H1 (cell line): ENCODE measurements around the gene JAKMIP2. TPM values are rescaled to one million over a fixed set of nuclear protein-coding genes. Genes with fewer than 3 reads are reported as not detected.

Source experiments
- CTCF ChIA-PET: fragments of 300-600 bp; sonication (Branson Sonifier 250); formaldehyde crosslinking; loops from one replicate; lab custom pipeline; 2021; ENCODE audit not compliant: partially characterized antibody; lab: Charles Lee
- POLR2A ChIA-PET: fragments of 300-600 bp; sonication (Branson Sonifier 250); formaldehyde crosslinking; loops from one replicate; lab custom pipeline; 2021; ENCODE audit warnings: inconsistent platforms; ENCODE audit not compliant: partially characterized antibody; lab: Charles Lee
- DNase-seq, 2 experiments: peaks; one replicate each; pipeline versions ENCODE4 v3.0.0 to v3.0.0-alpha.2; 2010 to 2022; ENCODE audit warnings: low spot score in 2 of 2, low read depth in 1 of 2, mixed read lengths in 1 of 2
- FAIRE-seq: peaks from 2 replicates; lab custom pipeline; 2011; peaks lifted over from hg19 to GRCh38; lab: Jason Lieb, UNC
- H2AFZ ChIP-seq: 2 replicates; pipeline ENCODE4 v1.8.1; 2012; ENCODE audit warnings: low read length, inconsistent platforms
- H2AK5ac ChIP-seq: 2 replicates; pipeline ENCODE4 v1.6.1; 2013; ENCODE audit warnings: low read depth, low read length
- H2BK120ac ChIP-seq: replicated peaks from 2 replicates; pipeline ENCODE3; 2013; ENCODE audit warnings: low read depth, low read length, inconsistent platforms
- H2BK12ac ChIP-seq: 2 replicates; pipeline ENCODE4 v1.6.1; 2013; ENCODE audit warnings: low read depth, low read length
- H2BK15ac ChIP-seq: 2 replicates; pipeline ENCODE4 v1.6.1; 2013; ENCODE audit warnings: low read length
- H2BK20ac ChIP-seq: 2 replicates; pipeline ENCODE4 v1.6.1; 2013; ENCODE audit warnings: low read length
- H2BK5ac ChIP-seq: 2 replicates; pipeline ENCODE4 v1.6.1; 2013; ENCODE audit warnings: low read depth, low read length
- H3K14ac ChIP-seq: 2 replicates; pipeline ENCODE4 v1.6.1; 2013; ENCODE audit warnings: inconsistent platforms; ENCODE audit not compliant: insufficient read length
- H3K18ac ChIP-seq: 2 replicates; pipeline ENCODE4 v1.6.1; 2013; ENCODE audit warnings: low read length; ENCODE audit errors: extremely low read depth
- H3K23ac ChIP-seq: 2 replicates; pipeline ENCODE4 v1.6.1; 2013; ENCODE audit warnings: inconsistent platforms; ENCODE audit not compliant: insufficient read length
- H3K23me2 ChIP-seq: 2 replicates; pipeline ENCODE4 v1.6.1; 2013; ENCODE audit warnings: low read depth, low read length
- H3K27ac ChIP-seq: 2 replicates; pipeline ENCODE4 v1.6.1; 2011; ENCODE audit warnings: low read depth, low read length, inconsistent platforms
- H3K27me3 ChIP-seq, 4 experiments: replicated peaks in 1 of 4; 1 replicate in 1 of 4; 2 replicates in 3 of 4; pipeline versions ENCODE4 v1.6.1 to v1.8.1; 2011 to 2013; ENCODE audit warnings: low read length in 3 of 4, mild to moderate bottlenecking in 3 of 4, inconsistent platforms in 2 of 4, mixed read lengths in 2 of 4, moderate library complexity in 1 of 4; ENCODE audit not compliant: control insufficient read depth in 3 of 4, insufficient read depth in 3 of 4; ENCODE audit errors: extremely low read depth in 1 of 4
- H3K36me3 ChIP-seq, 4 experiments: 2 replicates each; pipeline versions ENCODE4 v1.6.1 to v1.8.1; 2011 to 2013; ENCODE audit warnings: mild to moderate bottlenecking in 4 of 4, low read length in 3 of 4, moderate library complexity in 2 of 4, control low read depth in 1 of 4, inconsistent platforms in 1 of 4; ENCODE audit not compliant: insufficient read depth in 4 of 4, control insufficient read depth in 2 of 4
- H3K4ac ChIP-seq: replicated peaks from 2 replicates; pipeline ENCODE3; 2013; ENCODE audit warnings: low read length, low read depth, mixed read lengths, inconsistent platforms; ENCODE audit not compliant: insufficient read length
- H3K4me1 ChIP-seq, 4 experiments: replicated peaks in 1 of 4; 1 replicate in 1 of 4; 2 replicates in 3 of 4; pipeline versions ENCODE4 v1.6.1 to v1.8.1; 2011 to 2013; ENCODE audit warnings: low read length in 3 of 4, inconsistent platforms in 2 of 4, mixed read lengths in 1 of 4; ENCODE audit not compliant: insufficient read depth in 4 of 4, control insufficient read depth in 3 of 4
- H3K4me2 ChIP-seq, 2 experiments: 2 replicates each; pipeline versions ENCODE4 v1.6.1 to v1.8.1; 2011 to 2013; ENCODE audit warnings: low read depth in 2 of 2, low read length in 2 of 2, control low read depth in 1 of 2, inconsistent platforms in 1 of 2, mild to moderate bottlenecking in 1 of 2; ENCODE audit not compliant: insufficient read depth in 1 of 2
- H3K4me3 ChIP-seq, 4 experiments: fragments of 200-600, 300-600 bp in 1 of 4; sonication (generic), shearing (Covaris generic), sonication (Bioruptor Twin) in 1 of 4; 2 replicates each; pipeline versions ENCODE4 v1.5.1 to v1.8.1; 2011 to 2016; ENCODE audit warnings: low read length in 4 of 4, low read depth in 3 of 4, control low read depth in 2 of 4, inconsistent platforms in 2 of 4, mild to moderate bottlenecking in 2 of 4, mixed read lengths in 1 of 4, moderate library complexity in 1 of 4; ENCODE audit not compliant: insufficient read depth in 2 of 4; ENCODE audit errors: extremely low read depth in 1 of 4
- H3K56ac ChIP-seq: replicated peaks from 2 replicates; pipeline ENCODE3; 2013; ENCODE audit warnings: low read depth, mild to moderate bottlenecking, mixed read lengths, low read length, inconsistent platforms; ENCODE audit not compliant: insufficient read length
- H3K79me1 ChIP-seq: 2 replicates; pipeline ENCODE4 v1.6.1; 2013; ENCODE audit warnings: low read depth, low read length, control low read depth
- H3K79me2 ChIP-seq, 2 experiments: 2 replicates each; pipeline versions ENCODE4 v1.6.1 to v1.8.1; 2012 to 2013; ENCODE audit warnings: low read length in 2 of 2, mild to moderate bottlenecking in 2 of 2, inconsistent platforms in 1 of 2; ENCODE audit not compliant: insufficient read depth in 2 of 2, control insufficient read depth in 1 of 2
- H3K9ac ChIP-seq, 4 experiments: replicated peaks in 1 of 4; 1 replicate in 1 of 4; 2 replicates in 3 of 4; pipeline versions ENCODE4 v1.6.1 to v1.8.1; 2011 to 2013; ENCODE audit warnings: low read depth in 3 of 4, low read length in 3 of 4, control low read depth in 2 of 4, mild to moderate bottlenecking in 2 of 4, moderate library complexity in 2 of 4, inconsistent platforms in 1 of 4; ENCODE audit errors: extremely low read depth in 1 of 4
- H3K9me3 ChIP-seq, 2 experiments: 2 replicates each; pipeline versions ENCODE4 v1.6.1 to v1.8.1; 2012 to 2013; ENCODE audit warnings: mild to moderate bottlenecking in 2 of 2, moderate library complexity in 2 of 2, control low read depth in 1 of 2, inconsistent platforms in 1 of 2, low read depth in 1 of 2, low read length in 1 of 2, mixed read lengths in 1 of 2; ENCODE audit not compliant: insufficient read depth in 2 of 2
- H4K20me1 ChIP-seq, 2 experiments: replicated peaks in 1 of 2; 2 replicates each; pipeline versions ENCODE3 to v1.8.1; 2011 to 2013; ENCODE audit warnings: inconsistent platforms in 2 of 2, low read length in 2 of 2, mild to moderate bottlenecking in 1 of 2; ENCODE audit not compliant: insufficient read depth in 2 of 2, control insufficient read depth in 1 of 2
- H4K5ac ChIP-seq: 2 replicates; pipeline ENCODE4 v1.6.1; 2013; ENCODE audit warnings: low read length, low read depth, mixed read lengths, inconsistent platforms; ENCODE audit not compliant: insufficient read length
- H4K8ac ChIP-seq: 2 replicates; pipeline ENCODE4 v1.8.0; 2013; ENCODE audit warnings: mild to moderate bottlenecking, moderate library complexity, low read length, inconsistent platforms; ENCODE audit not compliant: insufficient read depth; ENCODE audit errors: extremely low read depth
- H4K91ac ChIP-seq: replicated peaks from 2 replicates; pipeline ENCODE3; 2013; ENCODE audit warnings: low read length, mixed read lengths, inconsistent platforms; ENCODE audit not compliant: insufficient read length
- CHD1 ChIP-seq: IDR thresholded peaks from 2 replicates; pipeline ENCODE4 v1.6.1; 2012; ENCODE audit warnings: low read depth, low read length, improper control_type of control experiment
- CTBP2 ChIP-seq: IDR thresholded peaks from 2 replicates; pipeline ENCODE4 v1.7.0; 2011; ENCODE audit warnings: borderline replicate concordance, mild to moderate bottlenecking, moderate library complexity, mixed read lengths, low read length; ENCODE audit not compliant: insufficient read depth, insufficient read length
- EP300 ChIP-seq, 2 experiments: IDR thresholded peaks; 1 replicate in 1 of 2; 2 replicates in 1 of 2; pipeline ENCODE4 v1.6.1; 2011 to 2012; ENCODE audit warnings: low read depth in 2 of 2, low read length in 2 of 2, mild to moderate bottlenecking in 2 of 2, borderline replicate concordance in 1 of 2, inconsistent platforms in 1 of 2, moderate library complexity in 1 of 2
- HDAC2 ChIP-seq, 2 experiments: fragments of 300-600 bp in 1 of 2; sonication (generic) in 1 of 2; IDR thresholded peaks; 2 replicates each; pipeline ENCODE4 v1.6.1; 2011 to 2012; ENCODE audit warnings: low read depth in 2 of 2, low read length in 2 of 2, mild to moderate bottlenecking in 2 of 2, moderate library complexity in 2 of 2, borderline replicate concordance in 1 of 2, inconsistent platforms in 1 of 2
- KDM4A ChIP-seq: IDR thresholded peaks from one replicate; pipeline ENCODE4 v1.7.1; 2012; ENCODE audit warnings: low read depth, mild to moderate bottlenecking, moderate library complexity, low read length, inconsistent platforms; ENCODE audit not compliant: severe bottlenecking
- RNF2 ChIP-seq: fragments of 200-900, 300-1000 bp; sonication (generic); IDR thresholded peaks from 2 replicates; pipeline ENCODE4 v1.7.1; 2016; ENCODE audit warnings: borderline replicate concordance, low read depth, mild to moderate bottlenecking, antibody characterized with exemption, low read length; ENCODE audit not compliant: poor library complexity, severe bottlenecking; ENCODE audit errors: missing control alignments
- RXRA ChIP-seq: IDR thresholded peaks from 2 replicates; pipeline ENCODE4 v1.6.1; 2011; ENCODE audit warnings: low read depth, mild to moderate bottlenecking, low read length, moderate library complexity; ENCODE audit not compliant: insufficient read depth
- SIRT6 ChIP-seq: IDR thresholded peaks from one replicate; pipeline ENCODE4 v1.7.1; 2012; ENCODE audit warnings: low read length, inconsistent platforms
- WGBS, 2 experiments: shearing (Covaris generic) in 1 of 2; methylation state at CpG; one replicate each; pipeline versions ENCODE4 v1.1.6 to v1.1.7; 2013 to 2015; ENCODE audit warnings: low lambda C conversion rate in 2 of 2, mixed read lengths in 2 of 2, inconsistent platforms in 1 of 2, low coverage in 1 of 2, missing lambda C conversion rate in 1 of 2; ENCODE audit not compliant: insufficient replicate concordance in 2 of 2, insufficient coverage in 1 of 2, insufficient read length in 1 of 2; ENCODE audit errors: extremely low coverage in 1 of 2, missing lambda C conversion rate in 1 of 2; 5-methylcytosine and 5-hydroxymethylcytosine counted together
- polyA plus RNA-seq, 7 experiments: library from polyadenylated mRNA; depleted of rRNA in 3 of 7; stranded (reverse) in 5 of 7; unstranded in 2 of 7; fragments of >200 nt in 5 of 7; fragments of 200-250 nt in 2 of 7; gene quantifications; 1 replicate in 5 of 7; 2 replicates in 1 of 7; 4 replicates in 1 of 7; pipeline versions ENCODE4 v1.2.1 to v1.2.3, GENCODE V29; 2011 to 2013; ENCODE audit warnings: missing spikeins in 2 of 7, mixed read lengths in 2 of 7
- total RNA-seq: library from RNA; stranded (reverse); fragmentation: NEBNext Ultra II Directional; extraction: Animal tissue kit (Norgen Biotek cat#: 25700); gene quantifications from 2 replicates; pipeline ENCODE4 v1.2.1, GENCODE V29; 2021
- TF ChIP-seq, protein P1 (sequence below): IDR thresholded peaks from 2 replicates; pipeline ENCODE4 v1.6.1; 2012; ENCODE audit warnings: inconsistent platforms
- TF ChIP-seq, protein P2 (sequence below): IDR thresholded peaks from 2 replicates; pipeline ENCODE4 v1.6.1; 2012; ENCODE audit warnings: inconsistent platforms

JAKMIP2 gene
- total and polyA plus RNA-seq, 2 of the 8 experiments (the other 6 are each of a cell fraction or from before 2014, with no cell fraction given): 2.4 to 13.6 TPM

DNA sequence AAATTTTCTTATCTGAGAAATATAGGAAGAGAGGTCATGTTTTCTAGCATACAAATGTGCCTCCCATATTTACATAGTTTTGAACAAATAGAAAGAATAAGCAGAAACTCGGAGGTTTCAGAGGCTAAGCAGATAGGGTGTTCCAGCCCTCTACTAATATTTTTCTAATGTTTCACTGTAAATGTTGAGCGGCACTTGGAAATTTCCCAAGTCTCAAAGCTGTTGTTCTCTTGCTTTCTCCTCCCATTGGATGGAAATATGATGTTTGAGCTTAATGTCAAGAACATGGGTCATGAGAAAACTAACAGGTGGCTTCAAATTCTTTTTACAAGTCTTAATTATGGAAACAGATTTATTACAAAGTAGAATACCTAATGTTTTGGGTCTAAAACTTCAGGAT, 43.8 kb upstream of the JAKMIP2 start:
- no peak overlapping the region for H3K4ac ChIP-seq
- POLR2A ChIA-PET: interaction anchor here (0.9 kb wide), 1 partner anchor 44 kb away, joined by 3 read pairs; the partner anchor contains the start of gene JAKMIP2
- H4K91ac ChIP-seq: no peak overlapping the region
- H3K23ac ChIP-seq: no peak overlapping the region
- no peaks in the 10 kb centered on the region for H3K79me2 ChIP-seq
- H2BK5ac ChIP-seq: no peak overlapping the region
- no peaks in the 10 kb centered on the region for H4K20me1 ChIP-seq
- H4K8ac ChIP-seq: no peak overlapping the region
- H2BK12ac ChIP-seq: no peak overlapping the region
- H3K27ac ChIP-seq: no peak overlapping the region
- no peaks in the 10 kb centered on the region for H3K23me2 ChIP-seq
- no peak for DNase-seq
- no peak overlapping the region for H2AK5ac ChIP-seq
- no peaks in the 10 kb centered on the region for H3K36me3 ChIP-seq
- no peak overlapping the region for H3K4me3 ChIP-seq
- no peak overlapping the region for H2AFZ ChIP-seq
- H3K18ac ChIP-seq: no peak overlapping the region
- WGBS, 2 experiments: 82% methylated on average over 2 of the region's 2 CpGs; no CpG with 5 or more reads in 1 of the 2 experiments
- no peaks in the 10 kb centered on the region for H3K27me3 ChIP-seq
- no peak overlapping the region for H3K14ac ChIP-seq
- H3K9me3 ChIP-seq: no peaks in the 10 kb centered on the region
- H3K9ac ChIP-seq: no peak overlapping the region
- H3K56ac ChIP-seq: no peak overlapping the region
- no peak overlapping the region for H2BK15ac ChIP-seq
- CTCF ChIA-PET: interaction anchor here (1.3 to 1.5 kb wide), 3 partner anchors 24 to 198 kb away, joined by 3 to 4 read pairs (median 3); no protein-coding TSS in a partner anchor
- H2BK20ac ChIP-seq: no peak overlapping the region
- no peak for FAIRE-seq
- no peak overlapping the region for H4K5ac ChIP-seq
- H3K79me1 ChIP-seq: no peaks in the 10 kb centered on the region
- no peak overlapping the region for H3K4me2 ChIP-seq
- no peak overlapping the region for H2BK120ac ChIP-seq
- H3K4me1 ChIP-seq: no peaks in the 10 kb centered on the region
- TF ChIP-seq EP300 (IDR thresholded peaks at IDR 0.05; ENCODE audit: borderline replicate concordance in 1 of 2, low read depth in 2 of 2, low read length in 2 of 2): no peak
- TF ChIP-seq CHD1: no peak
- TF ChIP-seq, protein P1, sequence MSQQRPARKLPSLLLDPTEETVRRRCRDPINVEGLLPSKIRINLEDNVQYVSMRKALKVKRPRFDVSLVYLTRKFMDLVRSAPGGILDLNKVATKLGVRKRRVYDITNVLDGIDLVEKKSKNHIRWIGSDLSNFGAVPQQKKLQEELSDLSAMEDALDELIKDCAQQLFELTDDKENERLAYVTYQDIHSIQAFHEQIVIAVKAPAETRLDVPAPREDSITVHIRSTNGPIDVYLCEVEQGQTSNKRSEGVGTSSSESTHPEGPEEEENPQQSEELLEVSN: no peak
- TF ChIP-seq RNF2: no peak
- TF ChIP-seq KDM4A: no peak
- TF ChIP-seq SIRT6: no peak
- TF ChIP-seq RXRA: no peak
- TF ChIP-seq CTBP2: no peak
- TF ChIP-seq, protein P2, sequence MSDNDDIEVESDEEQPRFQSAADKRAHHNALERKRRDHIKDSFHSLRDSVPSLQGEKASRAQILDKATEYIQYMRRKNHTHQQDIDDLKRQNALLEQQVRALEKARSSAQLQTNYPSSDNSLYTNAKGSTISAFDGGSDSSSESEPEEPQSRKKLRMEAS: no peak
- no peak for TF ChIP-seq HDAC2 (IDR thresholded peaks at IDR 0.05; ENCODE audit: borderline replicate concordance in 1 of 2, low read depth in 2 of 2, low read length in 2 of 2)
